Endothelial cell (in vitro differentiated cells): Measurements from ENCODE around the gene KIF6. TPM values are rescaled to one million over a fixed set of nuclear protein-coding genes. Genes with fewer than 3 reads are reported as not detected.

Source experiments
- DNase-seq: peaks from one replicate; pipeline ENCODE4 v3.0.0; 2021; ENCODE audit warnings: low spot score
- H3K27ac Mint-ChIP-seq: one replicate; pipeline ENCODE4 v1.8.0; 2021; ENCODE audit warnings: mixed read lengths, inconsistent platforms; ENCODE audit not compliant: unreplicated experiment
- H3K27me3 Mint-ChIP-seq: one replicate; pipeline ENCODE4 v1.8.0; 2021; ENCODE audit warnings: mild to moderate bottlenecking, moderate library complexity, mixed read lengths, inconsistent platforms; ENCODE audit not compliant: unreplicated experiment
- H3K36me3 Mint-ChIP-seq: one replicate; pipeline ENCODE4 v1.8.0; 2021; ENCODE audit warnings: mild to moderate bottlenecking, low read depth, mixed read lengths, inconsistent platforms; ENCODE audit not compliant: unreplicated experiment
- H3K4me1 Mint-ChIP-seq: one replicate; pipeline ENCODE4 v1.8.0; 2021; ENCODE audit warnings: mild to moderate bottlenecking, mixed read lengths, inconsistent platforms; ENCODE audit not compliant: unreplicated experiment
- H3K4me3 Mint-ChIP-seq: one replicate; pipeline ENCODE4 v1.8.0; 2021; ENCODE audit warnings: mild to moderate bottlenecking, mixed read lengths, inconsistent platforms; ENCODE audit not compliant: unreplicated experiment
- H3K9me3 Mint-ChIP-seq: one replicate; pipeline ENCODE4 v1.8.0; 2021; ENCODE audit warnings: mixed read lengths, inconsistent platforms; ENCODE audit not compliant: unreplicated experiment
- total RNA-seq: library from RNA; stranded (reverse); fragmentation: NEBNext Ultra II Directional; extraction: Animal tissue kit (Norgen Biotek cat#: 25700); gene quantifications from one replicate; pipeline ENCODE4 v1.2.1, GENCODE V29; 2021; ENCODE audit not compliant: unreplicated experiment
- TF ChIP-seq, protein P1 (sequence below): fragments of 200-600 bp; sonication (generic); IDR thresholded peaks from one replicate; pipeline ENCODE4 v1.5.0; 2021; ENCODE audit warnings: antibody characterized with exemption; ENCODE audit not compliant: unreplicated experiment

The KIF6 gene
- total RNA-seq, 1 donor from 2014 or later = 0.46 TPM

DNA sequence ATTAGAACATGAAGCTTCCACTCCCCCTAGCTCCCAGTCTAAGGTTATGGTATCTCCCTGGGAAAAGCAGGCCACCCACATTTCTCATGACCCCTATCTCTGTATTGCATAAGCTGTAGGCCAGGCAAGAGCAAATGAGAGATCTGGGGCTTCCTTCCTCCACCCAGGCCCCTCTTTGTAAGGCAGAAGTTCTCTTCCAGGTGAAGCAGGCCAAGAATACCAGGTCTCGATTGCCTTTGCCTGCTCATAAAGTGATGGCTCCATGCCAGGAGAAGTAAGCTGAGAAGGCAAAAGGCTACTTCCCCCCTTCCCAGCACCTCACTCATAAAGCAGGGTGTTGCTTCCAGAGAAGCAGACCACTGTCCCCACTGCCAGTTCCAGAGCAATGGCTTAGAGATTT, 258.6 kb downstream of the KIF6 start:
- Mint-ChIP-seq H3K9me3 (no peaks in the 10 kb centered on the region), H3K27ac (no peak overlapping the region), H3K36me3 (no peaks in the 10 kb centered on the region), H3K4me1 (peaks cover 8% of the 10 kb centered on the region), H3K4me3 (no peak overlapping the region), H3K27me3 (no peaks in the 10 kb centered on the region)
- DNase-seq = no peak
- TF ChIP-seq, protein P1, sequence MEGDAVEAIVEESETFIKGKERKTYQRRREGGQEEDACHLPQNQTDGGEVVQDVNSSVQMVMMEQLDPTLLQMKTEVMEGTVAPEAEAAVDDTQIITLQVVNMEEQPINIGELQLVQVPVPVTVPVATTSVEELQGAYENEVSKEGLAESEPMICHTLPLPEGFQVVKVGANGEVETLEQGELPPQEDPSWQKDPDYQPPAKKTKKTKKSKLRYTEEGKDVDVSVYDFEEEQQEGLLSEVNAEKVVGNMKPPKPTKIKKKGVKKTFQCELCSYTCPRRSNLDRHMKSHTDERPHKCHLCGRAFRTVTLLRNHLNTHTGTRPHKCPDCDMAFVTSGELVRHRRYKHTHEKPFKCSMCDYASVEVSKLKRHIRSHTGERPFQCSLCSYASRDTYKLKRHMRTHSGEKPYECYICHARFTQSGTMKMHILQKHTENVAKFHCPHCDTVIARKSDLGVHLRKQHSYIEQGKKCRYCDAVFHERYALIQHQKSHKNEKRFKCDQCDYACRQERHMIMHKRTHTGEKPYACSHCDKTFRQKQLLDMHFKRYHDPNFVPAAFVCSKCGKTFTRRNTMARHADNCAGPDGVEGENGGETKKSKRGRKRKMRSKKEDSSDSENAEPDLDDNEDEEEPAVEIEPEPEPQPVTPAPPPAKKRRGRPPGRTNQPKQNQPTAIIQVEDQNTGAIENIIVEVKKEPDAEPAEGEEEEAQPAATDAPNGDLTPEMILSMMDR = no peak

DNA sequence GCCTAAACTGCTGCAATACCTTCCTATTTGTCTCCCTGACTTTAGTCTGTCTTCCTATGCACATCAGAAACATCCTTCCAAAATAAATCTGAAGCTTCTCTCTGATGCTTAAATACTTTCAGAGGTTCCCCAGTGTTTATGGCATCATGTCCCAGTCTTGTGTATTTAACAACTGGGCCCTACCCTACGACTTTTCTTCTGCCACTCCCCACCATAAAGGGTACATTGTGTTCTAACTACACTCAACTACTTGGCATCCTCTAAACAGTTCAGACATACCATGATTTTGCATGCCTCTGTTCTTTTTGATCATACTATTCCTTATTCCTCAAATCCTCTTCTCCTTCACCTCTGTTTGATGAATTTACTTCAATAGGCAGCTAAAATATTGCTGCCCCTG, 259.7 kb downstream of the KIF6 start:
- TF ChIP-seq, protein P1 = no peak
- Mint-ChIP-seq H3K27ac (no peak overlapping the region), H3K4me3 (no peak overlapping the region), H3K4me1 (peaks cover 3% of the 10 kb centered on the region), H3K27me3 (no peaks in the 10 kb centered on the region), H3K36me3 (no peaks in the 10 kb centered on the region), H3K9me3 (no peaks in the 10 kb centered on the region)
- no peak for DNase-seq

DNA sequence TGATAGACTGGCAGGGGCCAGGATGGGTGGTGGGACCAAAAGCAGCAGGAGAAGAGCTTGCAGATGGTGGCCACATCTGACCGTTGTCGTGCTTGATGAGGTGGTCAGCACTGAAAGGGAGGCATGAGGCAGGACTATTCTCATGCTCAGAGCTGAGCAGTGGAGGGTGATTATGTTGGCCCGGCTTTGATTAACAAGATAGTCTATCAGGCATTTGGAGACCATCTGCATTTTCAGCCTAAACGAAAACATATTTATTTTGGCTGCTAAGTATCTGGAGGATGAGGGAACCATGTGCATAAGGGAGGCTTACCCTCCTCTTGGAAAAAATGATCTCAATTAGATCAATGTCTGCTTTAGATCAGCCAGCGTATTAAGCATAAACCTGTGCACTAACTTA, 261.1 kb downstream of the KIF6 start:
- TF ChIP-seq, protein P1 = no peak
- DNase-seq = no peak
- Mint-ChIP-seq H3K36me3 (no peaks in the 10 kb centered on the region), H3K4me3 (no peak overlapping the region), H3K9me3 (no peaks in the 10 kb centered on the region), H3K4me1 (peaks cover 3% of the 10 kb centered on the region), H3K27me3 (no peaks in the 10 kb centered on the region), H3K27ac (no peak overlapping the region)

DNA sequence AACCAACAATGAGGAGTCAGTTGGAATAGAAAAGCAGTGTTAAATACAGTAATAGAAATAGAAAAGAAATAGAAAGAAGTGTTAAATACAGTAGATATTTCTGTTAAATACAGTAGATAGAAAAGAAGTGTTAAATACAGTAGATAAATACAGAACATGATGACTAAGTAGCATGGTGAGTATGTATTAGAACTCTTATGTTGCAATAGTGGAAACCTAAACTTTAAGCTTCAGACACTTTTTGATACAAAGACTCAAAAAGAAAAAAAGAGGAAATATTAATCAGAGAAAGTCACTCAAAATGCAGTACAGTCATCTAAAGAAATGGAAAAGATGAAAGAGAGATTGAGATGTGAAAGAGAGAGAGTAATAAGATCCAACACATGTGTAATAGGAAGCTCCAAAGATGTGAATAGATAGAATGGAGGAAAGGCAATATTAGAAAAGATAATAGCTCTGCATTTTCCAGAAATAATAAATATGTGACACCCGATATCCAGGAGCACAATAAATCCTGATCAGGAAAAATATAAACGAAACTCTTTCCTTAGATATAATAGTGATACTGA, 271.2 kb downstream of the KIF6 start:
- Mint-ChIP-seq H3K9me3 (peaks cover 6% of the 10 kb centered on the region), H3K27ac (no peak overlapping the region), H3K36me3 (no peaks in the 10 kb centered on the region), H3K27me3 (peaks cover 2% of the 10 kb centered on the region), H3K4me1 (no peaks in the 10 kb centered on the region), H3K4me3 (no peak overlapping the region)
- no peak for DNase-seq
- TF ChIP-seq, protein P1 = no peak

DNA sequence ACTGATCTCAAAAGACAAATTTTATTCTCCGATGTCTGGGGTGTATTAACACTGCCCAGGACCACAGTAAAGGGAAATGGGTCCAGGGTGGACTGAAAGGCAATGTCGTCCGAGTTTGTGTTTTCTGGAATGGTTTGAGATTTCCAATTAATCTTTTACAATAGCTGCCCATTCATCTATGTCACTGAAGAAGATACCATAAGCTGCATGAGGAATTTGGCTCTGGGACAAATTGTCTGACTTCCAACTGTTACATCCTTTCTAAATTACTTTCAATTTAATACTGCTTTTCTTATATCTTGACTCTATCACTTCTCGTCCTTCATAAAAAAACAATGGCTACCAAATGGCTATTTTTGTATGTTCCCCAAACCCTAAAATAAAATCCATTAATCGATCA, 272.0 kb downstream of the KIF6 start:
- Mint-ChIP-seq H3K27ac (no peak overlapping the region), H3K9me3 (peaks cover 6% of the 10 kb centered on the region), H3K4me3 (no peak overlapping the region), H3K36me3 (no peaks in the 10 kb centered on the region), H3K27me3 (peaks cover 2% of the 10 kb centered on the region), H3K4me1 (no peaks in the 10 kb centered on the region)
- no peak for DNase-seq
- TF ChIP-seq, protein P1 = no peak
